DND-41 (cell line): ENCODE results near the gene BCO2.
"Not testable (repeated sequence)": the region's sequence is repeated elsewhere in the genome, so short reads cannot be mapped to it uniquely, and the experiment has no call there.

Source experiments
- ATAC-seq: fragments of 200-7000 bp; cut with Tn5 transposase; 3 replicates; pipeline ENCODE4 v1.9.1; 2021; ENCODE audit warnings: low read depth; ENCODE audit not compliant: insufficient read depth
- DNase-seq: peaks from one replicate; pipeline ENCODE4 v3.0.0-alpha.2; 2020
- H2AFZ ChIP-seq: 2 replicates; pipeline ENCODE4 v1.6.0; 2012; ENCODE audit warnings: low read depth, low read length
- H3K27ac ChIP-seq: 2 replicates; pipeline ENCODE4 v1.5.1; 2012; ENCODE audit warnings: low read length, inconsistent platforms
- H3K27me3 ChIP-seq: fragments of 200-600 bp; sonication (generic); 2 replicates; pipeline ENCODE4 v1.6.0; 2012; ENCODE audit warnings: low read length, mild to moderate bottlenecking, inconsistent platforms; ENCODE audit not compliant: insufficient read depth, poor library complexity
- H3K36me3 ChIP-seq: 2 replicates; pipeline ENCODE4 v1.5.1; 2012; ENCODE audit warnings: low read length, inconsistent platforms; ENCODE audit not compliant: insufficient read depth
- H3K4me1 ChIP-seq: 2 replicates; pipeline ENCODE4 v1.5.1; 2012; ENCODE audit warnings: mild to moderate bottlenecking, low read length; ENCODE audit not compliant: insufficient read depth
- H3K4me2 ChIP-seq: 2 replicates; pipeline ENCODE4 v1.6.0; 2012; ENCODE audit warnings: mild to moderate bottlenecking, moderate library complexity, low read length, inconsistent platforms; ENCODE audit not compliant: insufficient read depth
- H3K4me3 ChIP-seq, 2 experiments: fragments of 200-600 bp in 1 of 2; shearing (Covaris generic) in 1 of 2; 2 replicates each; pipeline ENCODE4 v1.5.1; 2012 to 2016; ENCODE audit warnings: inconsistent platforms in 2 of 2, low read length in 2 of 2, mild to moderate bottlenecking in 2 of 2, low read depth in 1 of 2, moderate library complexity in 1 of 2
- H3K79me2 ChIP-seq: 2 replicates; pipeline ENCODE4 v1.6.0; 2012; ENCODE audit warnings: low read length, inconsistent platforms; ENCODE audit not compliant: insufficient read depth
- H3K9ac ChIP-seq: 2 replicates; pipeline ENCODE4 v1.6.0; 2012; ENCODE audit warnings: low read depth, mild to moderate bottlenecking, inconsistent platforms, low read length, moderate library complexity
- H3K9me3 ChIP-seq: 2 replicates; pipeline ENCODE4 v1.5.1; 2012; ENCODE audit warnings: low read length, moderate library complexity, mild to moderate bottlenecking, inconsistent platforms; ENCODE audit not compliant: insufficient read depth, severe bottlenecking
- H4K20me1 ChIP-seq: 2 replicates; pipeline ENCODE4 v1.6.0; 2012; ENCODE audit warnings: low read length; ENCODE audit not compliant: insufficient read depth
- EZH2 ChIP-seq: IDR thresholded peaks from 3 replicates; pipeline ENCODE4 v1.6.1; 2012; ENCODE audit warnings: borderline replicate concordance, low read depth, mild to moderate bottlenecking, moderate library complexity, low read length, inconsistent platforms; ENCODE audit not compliant: severe bottlenecking
- TF ChIP-seq, protein P1 (sequence below): IDR thresholded peaks from 2 replicates; pipeline ENCODE4 v1.5.1; 2012; ENCODE audit warnings: borderline replicate concordance, low read length, moderate library complexity, mild to moderate bottlenecking; ENCODE audit not compliant: poor library complexity, severe bottlenecking; ENCODE audit errors: extremely low read depth

The BCO2 gene

GRCh38 chr11:112159098-112160065, 15.9 kb upstream of the BCO2 start:
- Histone ChIP-seq H4K20me1 (no peaks in the 10 kb centered on the region), H3K4me2 (no peak overlapping the region), H3K4me1 (no peaks in the 10 kb centered on the region), H3K27me3 (no peaks in the 10 kb centered on the region), H3K4me3 (no peak overlapping the region), H3K27ac (no peak overlapping the region), H3K79me2 (no peaks in the 10 kb centered on the region), H3K9me3 (no peaks in the 10 kb centered on the region), H2AFZ (no peak overlapping the region), H3K9ac (no peak overlapping the region), H3K36me3 (no peaks in the 10 kb centered on the region)
- DNase-seq (no peak), ATAC-seq (no peak)
- TF ChIP-seq, protein P1, sequence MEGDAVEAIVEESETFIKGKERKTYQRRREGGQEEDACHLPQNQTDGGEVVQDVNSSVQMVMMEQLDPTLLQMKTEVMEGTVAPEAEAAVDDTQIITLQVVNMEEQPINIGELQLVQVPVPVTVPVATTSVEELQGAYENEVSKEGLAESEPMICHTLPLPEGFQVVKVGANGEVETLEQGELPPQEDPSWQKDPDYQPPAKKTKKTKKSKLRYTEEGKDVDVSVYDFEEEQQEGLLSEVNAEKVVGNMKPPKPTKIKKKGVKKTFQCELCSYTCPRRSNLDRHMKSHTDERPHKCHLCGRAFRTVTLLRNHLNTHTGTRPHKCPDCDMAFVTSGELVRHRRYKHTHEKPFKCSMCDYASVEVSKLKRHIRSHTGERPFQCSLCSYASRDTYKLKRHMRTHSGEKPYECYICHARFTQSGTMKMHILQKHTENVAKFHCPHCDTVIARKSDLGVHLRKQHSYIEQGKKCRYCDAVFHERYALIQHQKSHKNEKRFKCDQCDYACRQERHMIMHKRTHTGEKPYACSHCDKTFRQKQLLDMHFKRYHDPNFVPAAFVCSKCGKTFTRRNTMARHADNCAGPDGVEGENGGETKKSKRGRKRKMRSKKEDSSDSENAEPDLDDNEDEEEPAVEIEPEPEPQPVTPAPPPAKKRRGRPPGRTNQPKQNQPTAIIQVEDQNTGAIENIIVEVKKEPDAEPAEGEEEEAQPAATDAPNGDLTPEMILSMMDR, result no peak
- no peak for TF ChIP-seq EZH2

GRCh38 chr11:112160091-112160848, 15.0 kb upstream of the BCO2 start:
- no peak overlapping the region for H3K4me3 ChIP-seq

GRCh38 chr11:112161012-112161411, 14.3 kb upstream of the BCO2 start:
- no peaks in the 10 kb centered on the region for H3K27me3 ChIP-seq
- H3K4me2 ChIP-seq, result no peak overlapping the region
- H3K36me3 ChIP-seq, result no peaks in the 10 kb centered on the region
- no peaks in the 10 kb centered on the region for H3K9me3 ChIP-seq
- DNase-seq, result no peak
- no peak overlapping the region for H3K4me3 ChIP-seq
- ATAC-seq, result no peak
- H4K20me1 ChIP-seq, result no peaks in the 10 kb centered on the region
- no peaks in the 10 kb centered on the region for H3K79me2 ChIP-seq
- no peak overlapping the region for H2AFZ ChIP-seq
- TF ChIP-seq EZH2, result no peak
- TF ChIP-seq, protein P1, result no peak
- H3K9ac ChIP-seq, result no peak overlapping the region
- no peak overlapping the region for H3K27ac ChIP-seq
- no peaks in the 10 kb centered on the region for H3K4me1 ChIP-seq

More at GRCh38 chr11:112160091-112160848, 15.0 kb upstream of the BCO2 start:
- no peaks in the 10 kb centered on the region for H4K20me1 ChIP-seq
- no peak overlapping the region for H3K9ac ChIP-seq
- no peaks in the 10 kb centered on the region for H3K36me3 ChIP-seq
- no peaks in the 10 kb centered on the region for H3K27me3 ChIP-seq
- H3K79me2 ChIP-seq, result no peaks in the 10 kb centered on the region
- H3K4me1 ChIP-seq, result no peaks in the 10 kb centered on the region
- no peaks in the 10 kb centered on the region for H3K9me3 ChIP-seq
- no peak overlapping the region for H2AFZ ChIP-seq
- no peak for ATAC-seq
- no peak overlapping the region for H3K27ac ChIP-seq
- TF ChIP-seq, protein P1, result no peak
- TF ChIP-seq EZH2, result no peak
- no peak overlapping the region for H3K4me2 ChIP-seq
- DNase-seq, result no peak

GRCh38 chr11:112162200-112162599, 13.1 kb upstream of the BCO2 start:
- H3K4me1 ChIP-seq, H3K36me3 ChIP-seq, H4K20me1 ChIP-seq, H2AFZ ChIP-seq, H3K27me3 ChIP-seq, H3K4me2 ChIP-seq, H3K9ac ChIP-seq, DNase-seq, H3K4me3 ChIP-seq, H3K27ac ChIP-seq, H3K9me3 ChIP-seq, H3K79me2 ChIP-seq, ATAC-seq: not testable (repeated sequence)
